HepG2 (cell line): ENCODE measurements around the gene LZTR1. TPM values are rescaled to one million over a fixed set of nuclear protein-coding genes. Genes with fewer than 3 reads are reported as not detected.
A peak's percentile ranks its signal among the peaks of the same experiment; 100 is the strongest.

Experiments used
- ARNT2 ChIP-seq: sonication (generic); formaldehyde crosslinking; IDR thresholded peaks from 2 replicates; pipeline ENCODE4 v1.8.0; 2022; ENCODE audit warnings: mild to moderate bottlenecking, low read depth, missing genetic modification reagents, moderate library complexity
- CCDC6 ChIP-seq: sonication (generic); formaldehyde crosslinking; IDR thresholded peaks from 2 replicates; pipeline ENCODE4 v1.8.1; 2022; ENCODE audit warnings: mild to moderate bottlenecking, missing genetic modification reagents, moderate library complexity
- CENPT ChIP-seq: sonication (generic); formaldehyde crosslinking; IDR thresholded peaks from 2 replicates; pipeline ENCODE4 v1.8.0; 2022; ENCODE audit warnings: low read depth, mild to moderate bottlenecking, moderate library complexity, missing genetic modification reagents
- EP300 ChIP-seq, 3 experiments: sonication (generic) in 1 of 3; formaldehyde crosslinking in 1 of 3; IDR thresholded peaks; 2 replicates each; pipeline versions ENCODE4 v1.5.1 to v1.6.1; 2011 to 2020; ENCODE audit warnings: low read depth in 2 of 3, low read length in 2 of 3, borderline replicate concordance in 1 of 3, improper control_type of control experiment in 1 of 3, mild to moderate bottlenecking in 1 of 3, missing genetic modification reagents in 1 of 3, moderate library complexity in 1 of 3
- HNF4A ChIP-seq: sonication (generic); formaldehyde crosslinking; IDR thresholded peaks from 2 replicates; pipeline ENCODE4 v1.4.0; 2020; ENCODE audit warnings: missing genetic modification reagents
- MAFF ChIP-seq: IDR thresholded peaks from 2 replicates; pipeline ENCODE4 v1.6.1; 2011; ENCODE audit warnings: low read depth, low read length, improper control_type of control experiment
- MXD4 ChIP-seq: IDR thresholded peaks from 2 replicates; pipeline ENCODE4 v1.6.1; 2016; ENCODE audit warnings: mild to moderate bottlenecking, missing biosample characterization, missing genetic modification reagents
- NR1H2 ChIP-seq: sonication (generic); formaldehyde crosslinking; IDR thresholded peaks from 2 replicates; pipeline ENCODE4 v1.8.1; 2022; ENCODE audit warnings: low read depth, missing genetic modification reagents, borderline replicate concordance
- SMC3 ChIP-seq: IDR thresholded peaks from 2 replicates; pipeline ENCODE4 v1.6.1; 2011; ENCODE audit warnings: low read length, improper control_type of control experiment
- ZKSCAN1 ChIP-seq: fragments of 150-350 bp; IDR thresholded peaks from 2 replicates; pipeline ENCODE4 v1.6.1; 2014; ENCODE audit warnings: low read length
- ZKSCAN5 ChIP-seq: sonication (generic); formaldehyde crosslinking; IDR thresholded peaks from 2 replicates; pipeline ENCODE4 v1.5.1; 2020; ENCODE audit warnings: mild to moderate bottlenecking, missing genetic modification reagents
- ZNF232 ChIP-seq: sonication (generic); formaldehyde crosslinking; IDR thresholded peaks from 2 replicates; pipeline ENCODE4 v1.4.0; 2020; ENCODE audit warnings: missing genetic modification reagents, borderline replicate concordance
- ZNF343 ChIP-seq: sonication (generic); formaldehyde crosslinking; IDR thresholded peaks from 2 replicates; pipeline ENCODE4 v1.4.0; 2020; ENCODE audit warnings: mild to moderate bottlenecking, missing genetic modification reagents
- ZNF737 ChIP-seq: sonication (generic); formaldehyde crosslinking; IDR thresholded peaks from 2 replicates; pipeline ENCODE4 v1.5.0; 2020; ENCODE audit warnings: missing genetic modification reagents, mild to moderate bottlenecking, borderline replicate concordance
- ZSCAN12 ChIP-seq: sonication (generic); formaldehyde crosslinking; IDR thresholded peaks from 2 replicates; pipeline ENCODE4 v1.9.0; 2021; ENCODE audit warnings: mild to moderate bottlenecking, missing genetic modification reagents
- ZSCAN21 ChIP-seq: sonication (generic); formaldehyde crosslinking; IDR thresholded peaks from 2 replicates; pipeline ENCODE4 v1.8.0; 2022; ENCODE audit warnings: mild to moderate bottlenecking, missing genetic modification reagents, moderate library complexity, borderline replicate concordance
- polyA plus RNA-seq, 8 experiments: library from polyadenylated mRNA; depleted of rRNA in 3 of 8; stranded (reverse) in 7 of 8; unstranded in 1 of 8; fragments of >200 nt; fragmentation: Illumina TruSeq in 4 of 8; extraction: Trizol in 4 of 8; gene quantifications; 2 replicates each; pipeline versions ENCODE4 v1.2.1 to v1.2.3, GENCODE V29; 2011 to 2016; ENCODE audit warnings: low read depth in 4 of 8, missing spikeins in 1 of 8, mixed read lengths in 1 of 8; ENCODE audit not compliant: insufficient read depth in 1 of 8
- total RNA-seq, 5 experiments: library from RNA; depleted of rRNA; stranded (reverse); fragments of >200 nt; fragmentation: Illumina TruSeq; extraction: Trizol; gene quantifications; 2 replicates each; pipeline ENCODE4 v1.2.3, GENCODE V29; 2016; ENCODE audit warnings: low read depth in 1 of 5
- TF ChIP-seq, protein P1 (sequence below): sonication (generic); formaldehyde crosslinking; IDR thresholded peaks from 2 replicates; pipeline ENCODE4 v1.4.0; 2020; ENCODE audit warnings: missing genetic modification reagents, mild to moderate bottlenecking, borderline replicate concordance
- TF ChIP-seq, protein P2 (sequence below): IDR thresholded peaks from 2 replicates; pipeline ENCODE4 v1.6.1; 2016; ENCODE audit warnings: missing compliant biosample characterization, missing genetic modification reagents, borderline replicate concordance
- TF ChIP-seq, protein P3 (sequence below): sonication (generic); formaldehyde crosslinking; IDR thresholded peaks from 2 replicates; pipeline ENCODE4 v1.8.1; 2023; ENCODE audit warnings: missing genetic modification reagents, mild to moderate bottlenecking, borderline replicate concordance
- TF ChIP-seq, protein P4 (sequence below): sonication (generic); formaldehyde crosslinking; IDR thresholded peaks from 2 replicates; pipeline ENCODE4 v1.5.0; 2020; ENCODE audit warnings: mild to moderate bottlenecking, missing genetic modification reagents
- TF ChIP-seq, protein P5 (sequence below): sonication (generic); formaldehyde crosslinking; IDR thresholded peaks from 2 replicates; pipeline ENCODE4 v1.8.1; 2023; ENCODE audit warnings: mild to moderate bottlenecking, missing genetic modification reagents
- TF ChIP-seq, protein P6 (sequence below): sonication (generic); formaldehyde crosslinking; IDR thresholded peaks from 2 replicates; pipeline ENCODE4 v1.4.0; 2020; ENCODE audit warnings: missing genetic modification reagents, low read depth, mild to moderate bottlenecking, borderline replicate concordance

Gene LZTR1
- total and polyA plus RNA-seq, 2 of the 13 experiments (the other 11 are each of a cell fraction or from before 2014, with no cell fraction given), result 21.8 to 22.4 TPM

DNA sequence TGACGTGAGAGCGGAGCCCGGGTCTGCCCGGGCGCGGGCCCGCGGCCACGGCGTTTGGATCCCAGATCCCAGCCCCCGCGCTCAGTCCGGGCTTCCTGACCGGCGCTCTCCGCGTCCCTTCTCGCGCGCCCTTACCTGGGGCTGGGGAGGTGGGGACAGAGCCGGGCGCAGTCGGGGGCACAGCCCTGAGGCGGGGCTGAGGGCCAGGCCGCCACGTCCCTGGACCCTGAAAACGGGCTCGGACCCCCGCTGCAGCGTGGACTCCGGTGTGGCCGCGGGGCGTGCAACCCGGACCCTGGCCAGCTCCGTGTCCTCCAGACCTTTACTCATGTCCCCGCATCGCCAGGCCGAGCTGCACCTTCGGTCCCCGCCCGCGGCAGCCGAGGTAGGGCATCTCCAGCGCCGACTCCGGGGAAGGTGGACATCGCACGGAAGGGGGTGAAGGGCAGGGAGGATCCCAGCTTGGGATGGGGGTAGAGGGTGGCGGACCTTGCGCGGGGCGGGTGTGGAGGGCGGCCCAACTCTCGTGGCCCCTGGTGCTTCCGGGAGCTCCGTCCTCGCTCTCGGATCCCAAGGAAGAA is 24.9 kb upstream of the LZTR1 start (continued):
- TF ChIP-seq, protein P1, sequence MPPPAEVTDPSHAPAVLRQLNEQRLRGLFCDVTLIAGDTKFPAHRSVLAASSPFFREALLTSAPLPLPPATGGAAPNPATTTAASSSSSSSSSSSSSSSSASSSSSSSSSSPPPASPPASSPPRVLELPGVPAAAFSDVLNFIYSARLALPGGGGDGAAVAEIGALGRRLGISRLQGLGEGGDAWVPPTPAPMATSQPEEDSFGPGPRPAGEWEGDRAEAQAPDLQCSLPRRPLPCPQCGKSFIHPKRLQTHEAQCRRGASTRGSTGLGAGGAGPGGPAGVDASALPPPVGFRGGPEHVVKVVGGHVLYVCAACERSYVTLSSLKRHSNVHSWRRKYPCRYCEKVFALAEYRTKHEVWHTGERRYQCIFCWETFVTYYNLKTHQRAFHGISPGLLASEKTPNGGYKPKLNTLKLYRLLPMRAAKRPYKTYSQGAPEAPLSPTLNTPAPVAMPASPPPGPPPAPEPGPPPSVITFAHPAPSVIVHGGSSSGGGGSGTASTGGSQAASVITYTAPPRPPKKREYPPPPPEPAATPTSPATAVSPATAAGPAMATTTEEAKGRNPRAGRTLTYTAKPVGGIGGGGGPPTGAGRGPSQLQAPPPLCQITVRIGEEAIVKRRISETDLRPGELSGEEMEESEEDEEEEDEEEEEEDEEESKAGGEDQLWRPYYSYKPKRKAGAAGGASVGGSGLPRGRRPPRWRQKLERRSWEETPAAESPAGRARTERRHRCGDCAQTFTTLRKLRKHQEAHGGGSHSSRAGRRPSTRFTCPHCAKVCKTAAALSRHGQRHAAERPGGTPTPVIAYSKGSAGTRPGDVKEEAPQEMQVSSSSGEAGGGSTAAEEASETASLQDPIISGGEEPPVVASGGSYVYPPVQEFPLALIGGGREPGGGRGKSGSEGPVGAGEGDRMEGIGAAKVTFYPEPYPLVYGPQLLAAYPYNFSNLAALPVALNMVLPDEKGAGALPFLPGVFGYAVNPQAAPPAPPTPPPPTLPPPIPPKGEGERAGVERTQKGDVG (CRISPR knock-in tag), result no peak
- TF ChIP-seq NR1H2 (CRISPR knock-in tag) (no peak), ZSCAN12 (CRISPR knock-in tag) (no peak), SMC3 (no peak), MXD4 (no peak), EP300 (IDR thresholded peaks at IDR 0.05; ENCODE audit: low read depth in 2 of 2, low read length in 2 of 2) (no peak), EP300 (CRISPR knock-in tag; IDR thresholded peaks at IDR 0.05; ENCODE audit: borderline replicate concordance) (no peak), MAFF (no peak), ZNF232 (CRISPR knock-in tag) (no peak), ZNF343 (CRISPR knock-in tag) (peak; percentile 91), CCDC6 (peak; percentile 80; the same call in 1 of the 2 replicates), ZSCAN21 (peak; percentile 66; the same call in 1 of the 2 replicates), ARNT2 (peak; percentile 58; the same call in 1 of the 2 replicates), CENPT (CRISPR knock-in tag) (no peak), HNF4A (CRISPR knock-in tag) (0 out of 2 replicates have a peak, but pooled peaks have one; percentile 32), ZKSCAN5 (CRISPR knock-in tag) (0 out of 2 replicates have a peak, but pooled peaks have one; percentile 19), ZNF737 (CRISPR knock-in tag) (no peak), ZKSCAN1 (no peak)
- TF ChIP-seq, protein P2, sequence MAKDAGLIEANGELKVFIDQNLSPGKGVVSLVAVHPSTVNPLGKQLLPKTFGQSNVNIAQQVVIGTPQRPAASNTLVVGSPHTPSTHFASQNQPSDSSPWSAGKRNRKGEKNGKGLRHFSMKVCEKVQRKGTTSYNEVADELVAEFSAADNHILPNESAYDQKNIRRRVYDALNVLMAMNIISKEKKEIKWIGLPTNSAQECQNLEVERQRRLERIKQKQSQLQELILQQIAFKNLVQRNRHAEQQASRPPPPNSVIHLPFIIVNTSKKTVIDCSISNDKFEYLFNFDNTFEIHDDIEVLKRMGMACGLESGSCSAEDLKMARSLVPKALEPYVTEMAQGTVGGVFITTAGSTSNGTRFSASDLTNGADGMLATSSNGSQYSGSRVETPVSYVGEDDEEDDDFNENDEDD, result no peak; the same call in 1 of the 2 replicates
- TF ChIP-seq, protein P3, sequence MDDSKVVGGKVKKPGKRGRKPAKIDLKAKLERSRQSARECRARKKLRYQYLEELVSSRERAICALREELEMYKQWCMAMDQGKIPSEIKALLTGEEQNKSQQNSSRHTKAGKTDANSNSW, result no peak
- TF ChIP-seq, protein P4, sequence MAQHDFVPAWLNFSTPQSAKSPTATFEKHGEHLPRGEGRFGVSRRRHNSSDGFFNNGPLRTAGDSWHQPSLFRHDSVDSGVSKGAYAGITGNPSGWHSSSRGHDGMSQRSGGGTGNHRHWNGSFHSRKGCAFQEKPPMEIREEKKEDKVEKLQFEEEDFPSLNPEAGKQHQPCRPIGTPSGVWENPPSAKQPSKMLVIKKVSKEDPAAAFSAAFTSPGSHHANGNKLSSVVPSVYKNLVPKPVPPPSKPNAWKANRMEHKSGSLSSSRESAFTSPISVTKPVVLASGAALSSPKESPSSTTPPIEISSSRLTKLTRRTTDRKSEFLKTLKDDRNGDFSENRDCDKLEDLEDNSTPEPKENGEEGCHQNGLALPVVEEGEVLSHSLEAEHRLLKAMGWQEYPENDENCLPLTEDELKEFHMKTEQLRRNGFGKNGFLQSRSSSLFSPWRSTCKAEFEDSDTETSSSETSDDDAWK (CRISPR knock-in tag), result no peak
- TF ChIP-seq, protein P5, sequence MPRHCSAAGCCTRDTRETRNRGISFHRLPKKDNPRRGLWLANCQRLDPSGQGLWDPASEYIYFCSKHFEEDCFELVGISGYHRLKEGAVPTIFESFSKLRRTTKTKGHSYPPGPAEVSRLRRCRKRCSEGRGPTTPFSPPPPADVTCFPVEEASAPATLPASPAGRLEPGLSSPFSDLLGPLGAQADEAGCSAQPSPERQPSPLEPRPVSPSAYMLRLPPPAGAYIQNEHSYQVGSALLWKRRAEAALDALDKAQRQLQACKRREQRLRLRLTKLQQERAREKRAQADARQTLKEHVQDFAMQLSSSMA, result no peak
- TF ChIP-seq, protein P6, sequence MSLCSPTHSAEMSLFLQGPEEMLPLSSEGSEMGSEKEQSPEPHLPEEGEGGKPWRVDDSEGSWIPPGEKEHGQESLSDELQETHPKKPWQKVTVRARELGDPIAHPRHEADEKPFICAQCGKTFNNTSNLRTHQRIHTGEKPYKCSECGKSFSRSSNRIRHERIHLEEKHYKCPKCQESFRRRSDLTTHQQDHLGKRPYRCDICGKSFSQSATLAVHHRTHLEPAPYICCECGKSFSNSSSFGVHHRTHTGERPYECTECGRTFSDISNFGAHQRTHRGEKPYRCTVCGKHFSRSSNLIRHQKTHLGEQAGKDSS (CRISPR knock-in tag), result no peak
